Testis (tissue), 2 donors: ENCODE results near the gene RAPGEF4.

Experiments used
- CTCF ChIP-seq, 3 experiments: fragments of 450-650 bp in 2 of 3; fragments of 200-600 bp in 1 of 3; sonication (generic) in 1 of 3; IDR thresholded peaks; one replicate each; pipeline ENCODE4 v1.5.1; 2016 to 2019; ENCODE audit warnings: antibody characterized with exemption in 3 of 3, mild to moderate bottlenecking in 2 of 3, moderate library complexity in 1 of 3
- POLR2A ChIP-seq: fragments of 450-650 bp; IDR thresholded peaks from one replicate; pipeline ENCODE4 v1.6.1; 2017; ENCODE audit warnings: antibody characterized with exemption, mild to moderate bottlenecking, moderate library complexity

DNA sequence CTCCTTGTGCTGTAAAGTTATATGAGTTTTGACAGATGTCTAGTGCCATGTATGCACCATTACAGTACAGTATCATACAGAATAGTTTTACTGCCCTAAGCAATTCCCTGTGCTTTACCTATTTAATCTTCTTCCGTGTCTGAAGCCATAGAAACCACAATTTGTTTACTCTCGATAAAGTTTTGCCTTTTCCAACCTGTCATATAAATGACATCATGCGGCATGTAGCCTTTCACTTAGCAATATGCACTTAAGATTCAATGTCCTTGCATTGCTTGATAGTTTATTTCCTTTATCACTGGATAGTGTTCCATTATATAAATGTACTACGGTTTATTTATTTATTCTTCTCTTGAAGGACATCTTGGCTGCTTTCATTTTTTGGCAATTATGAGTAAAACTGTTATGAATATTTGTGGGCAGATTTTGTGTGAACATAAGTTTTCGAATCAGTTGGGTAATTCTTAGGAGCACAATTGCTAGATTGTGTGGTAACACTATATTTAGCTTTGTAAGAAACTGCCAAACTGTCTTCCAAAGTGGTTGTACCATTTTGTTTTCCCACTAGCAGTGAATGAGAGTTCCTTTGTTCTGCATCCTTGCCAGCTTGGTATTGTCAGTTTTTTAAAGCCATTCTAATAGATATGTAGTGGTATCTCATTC is 203.2 kb downstream of the RAPGEF4 start:
- no peak for TF ChIP-seq CTCF (IDR thresholded peaks at IDR 0.05)
- TF ChIP-seq POLR2A = no peak
